Measurements from ENCODE around the gene PRDM15. TPM values are rescaled to one million over a fixed set of nuclear protein-coding genes. Genes with fewer than 3 reads are reported as not detected.

Gene PRDM15
- total and polyA plus RNA-seq, 2 experiments from 2014 or later = 2.3 to 6.4 TPM

DNA sequence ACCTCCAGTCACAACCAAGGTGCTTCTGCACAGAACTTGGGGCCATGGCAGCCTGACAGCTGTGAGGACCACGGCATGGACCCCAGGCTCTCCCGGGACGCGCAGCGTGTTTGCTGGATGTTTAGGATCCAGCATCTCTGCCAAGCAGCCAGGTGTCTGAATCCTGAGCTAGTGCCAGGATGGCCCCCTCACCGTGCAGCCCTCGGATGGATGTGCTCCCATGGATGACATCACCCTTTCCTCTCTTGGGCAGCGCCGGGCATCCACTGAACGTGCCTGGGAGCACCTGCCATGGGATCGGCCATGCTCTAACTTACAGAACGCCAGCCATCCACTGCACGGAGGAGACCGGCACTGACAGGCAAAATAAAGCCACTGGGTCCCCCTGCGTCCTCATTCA, 53.9 kb downstream of the PRDM15 start:
- no peak for DNase-seq (ENCODE audit: low read depth in 1 of 2, low spot score in 1 of 2)
- TF ChIP-seq, protein P1, sequence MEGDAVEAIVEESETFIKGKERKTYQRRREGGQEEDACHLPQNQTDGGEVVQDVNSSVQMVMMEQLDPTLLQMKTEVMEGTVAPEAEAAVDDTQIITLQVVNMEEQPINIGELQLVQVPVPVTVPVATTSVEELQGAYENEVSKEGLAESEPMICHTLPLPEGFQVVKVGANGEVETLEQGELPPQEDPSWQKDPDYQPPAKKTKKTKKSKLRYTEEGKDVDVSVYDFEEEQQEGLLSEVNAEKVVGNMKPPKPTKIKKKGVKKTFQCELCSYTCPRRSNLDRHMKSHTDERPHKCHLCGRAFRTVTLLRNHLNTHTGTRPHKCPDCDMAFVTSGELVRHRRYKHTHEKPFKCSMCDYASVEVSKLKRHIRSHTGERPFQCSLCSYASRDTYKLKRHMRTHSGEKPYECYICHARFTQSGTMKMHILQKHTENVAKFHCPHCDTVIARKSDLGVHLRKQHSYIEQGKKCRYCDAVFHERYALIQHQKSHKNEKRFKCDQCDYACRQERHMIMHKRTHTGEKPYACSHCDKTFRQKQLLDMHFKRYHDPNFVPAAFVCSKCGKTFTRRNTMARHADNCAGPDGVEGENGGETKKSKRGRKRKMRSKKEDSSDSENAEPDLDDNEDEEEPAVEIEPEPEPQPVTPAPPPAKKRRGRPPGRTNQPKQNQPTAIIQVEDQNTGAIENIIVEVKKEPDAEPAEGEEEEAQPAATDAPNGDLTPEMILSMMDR (IDR thresholded peaks at IDR 0.05; ENCODE audit: low read depth, low read length) = no peak
- Histone ChIP-seq H3K27ac (no peak overlapping the region), H3K27me3 (no peaks in the 10 kb centered on the region), H3K4me1 (ENCODE audit: low read depth) (no peaks in the 10 kb centered on the region), H3K9me3 (ENCODE audit: low read depth) (no peaks in the 10 kb centered on the region), H3K36me3 (no peaks in the 10 kb centered on the region), H3K4me3 (no peak overlapping the region)

DNA sequence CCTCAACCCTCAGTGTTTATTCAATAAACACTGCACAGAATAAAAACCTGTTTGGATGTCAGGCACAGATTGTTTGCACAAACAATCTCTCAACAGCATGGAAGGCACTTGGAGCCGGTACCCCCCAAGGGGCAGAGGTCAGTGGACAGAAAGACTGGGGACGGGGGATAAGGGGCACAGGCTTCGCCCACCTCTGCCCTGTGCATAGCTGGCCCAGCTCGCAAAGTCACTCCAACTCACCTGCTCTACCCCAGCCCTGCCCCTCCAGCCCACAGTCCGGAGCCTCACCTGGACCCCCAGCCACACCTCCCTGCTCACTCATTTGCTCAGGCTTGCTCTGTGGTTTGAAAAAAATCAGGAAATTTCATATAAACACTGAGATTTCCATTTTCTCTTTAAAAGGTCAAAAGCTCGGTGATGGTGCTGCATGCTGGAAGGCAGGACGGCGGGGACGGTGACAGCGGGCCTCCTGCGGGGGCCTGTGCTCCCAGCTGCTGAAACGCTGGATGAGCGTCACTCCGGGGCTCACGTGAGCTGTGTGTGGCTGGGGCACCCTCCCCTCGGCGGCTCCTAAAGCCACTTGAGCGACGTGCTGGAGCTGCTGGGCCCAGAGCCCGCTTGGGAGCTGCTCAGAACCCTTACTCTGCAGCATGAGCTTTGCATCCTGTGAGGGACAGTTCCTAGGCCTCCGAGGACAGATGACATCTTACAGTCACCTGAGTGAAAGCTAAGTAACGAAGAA, 54.5 kb downstream of the PRDM15 start:
- H3K9me3 ChIP-seq (ENCODE audit: low read depth) = no peaks in the 10 kb centered on the region
- H3K27ac ChIP-seq = no peak overlapping the region
- TF ChIP-seq, protein P1 (IDR thresholded peaks at IDR 0.05; ENCODE audit: low read depth, low read length) = no peak
- H3K4me1 ChIP-seq (ENCODE audit: low read depth) = no peaks in the 10 kb centered on the region
- no peak overlapping the region for H3K4me3 ChIP-seq
- H3K36me3 ChIP-seq = no peaks in the 10 kb centered on the region
- DNase-seq (ENCODE audit: low read depth in 1 of 2, low spot score in 1 of 2) = no peak
- no peaks in the 10 kb centered on the region for H3K27me3 ChIP-seq

DNA sequence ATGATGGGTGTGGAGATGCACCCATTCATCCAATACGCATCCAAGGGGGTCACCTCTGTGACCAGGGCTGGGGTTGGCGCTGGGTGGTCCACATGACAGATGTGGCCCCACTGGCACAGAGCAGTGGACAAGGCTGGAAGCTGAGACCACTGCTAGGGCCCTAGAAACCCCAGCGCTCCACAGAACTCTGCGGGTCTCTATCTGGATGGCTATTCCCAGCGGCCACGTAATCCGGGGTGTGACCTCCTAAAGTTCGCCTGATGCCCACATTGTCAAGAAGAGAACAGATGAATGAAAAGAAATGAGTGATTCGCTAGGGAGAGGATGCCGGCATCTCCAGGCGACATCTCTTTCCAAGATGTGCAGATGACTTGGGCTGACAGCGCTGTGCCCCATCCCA, 55.2 kb downstream of the PRDM15 start:
- H3K4me1 ChIP-seq (ENCODE audit: low read depth) = no peaks in the 10 kb centered on the region
- TF ChIP-seq, protein P1 (IDR thresholded peaks at IDR 0.05; ENCODE audit: low read depth, low read length) = no peak

DNA sequence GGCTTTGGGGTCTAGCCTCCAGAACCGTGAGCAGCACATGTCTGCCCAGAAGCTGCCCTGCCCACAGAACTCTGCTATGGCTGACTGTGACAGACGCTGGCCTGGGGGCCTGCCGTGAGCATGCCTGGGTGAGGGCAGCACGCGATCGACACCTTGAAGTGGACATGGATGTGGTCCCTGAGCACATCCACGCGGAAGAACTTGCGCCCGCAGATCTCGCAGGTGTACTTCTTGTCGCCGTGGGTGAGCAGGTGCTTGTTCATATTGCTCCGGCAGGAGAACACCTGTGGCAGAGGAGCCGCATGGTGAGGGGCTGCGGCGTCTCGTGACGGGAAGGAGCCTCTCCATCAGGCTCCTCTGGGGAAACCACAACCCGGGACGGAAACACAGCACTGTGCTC, 56.0 kb downstream of the PRDM15 start:
- Histone ChIP-seq H3K4me3 (no peak overlapping the region), H3K9me3 (ENCODE audit: low read depth) (no peaks in the 10 kb centered on the region), H3K4me1 (ENCODE audit: low read depth) (no peaks in the 10 kb centered on the region), H3K36me3 (no peaks in the 10 kb centered on the region), H3K27me3 (no peaks in the 10 kb centered on the region), H3K27ac (no peak overlapping the region)
- TF ChIP-seq, protein P1 (IDR thresholded peaks at IDR 0.05; ENCODE audit: low read depth, low read length) = no peak
- DNase-seq (ENCODE audit: low read depth in 1 of 2, low spot score in 1 of 2) = no peak

More for the DNA sequence above, 55.2 kb downstream of the PRDM15 start:
- H3K9me3 ChIP-seq (ENCODE audit: low read depth) = no peaks in the 10 kb centered on the region
- H3K27ac ChIP-seq = no peak overlapping the region
- no peak overlapping the region for H3K4me3 ChIP-seq
- no peaks in the 10 kb centered on the region for H3K27me3 ChIP-seq
- no peak for DNase-seq (ENCODE audit: low read depth in 1 of 2, low spot score in 1 of 2)
- H3K36me3 ChIP-seq = no peaks in the 10 kb centered on the region

DNA sequence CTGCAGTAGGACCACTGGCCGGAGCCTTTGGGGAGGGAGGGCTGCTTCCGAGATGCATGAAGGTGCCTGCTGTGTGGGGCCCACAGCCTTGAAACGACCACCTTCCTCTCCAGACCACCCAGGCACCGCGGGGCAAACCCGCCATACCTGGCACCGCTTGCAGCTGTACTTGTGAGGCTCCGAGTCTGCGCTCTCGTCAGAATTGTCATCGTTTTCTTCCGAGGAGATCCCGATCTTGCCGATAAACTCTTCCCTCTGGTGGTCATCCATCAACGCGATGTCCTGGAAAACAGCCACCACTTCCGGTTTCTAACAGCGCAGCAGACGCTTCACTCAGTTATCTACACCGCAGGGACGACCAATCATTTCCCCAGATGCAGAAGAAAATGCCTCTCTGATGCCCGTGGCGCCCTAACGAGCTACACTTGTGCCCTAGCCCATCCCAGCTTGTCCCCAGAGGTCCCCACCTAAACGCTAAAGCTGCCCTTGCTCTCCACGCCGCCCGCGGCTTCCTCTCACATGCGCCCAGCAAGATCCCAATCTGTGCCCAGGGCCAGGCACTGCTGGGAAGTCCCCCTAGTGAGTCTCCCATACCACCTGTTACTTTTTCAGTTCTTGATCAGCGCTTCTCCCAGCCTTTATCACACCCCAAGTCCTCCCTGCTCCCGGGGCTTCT, 57.2 kb downstream of the PRDM15 start:
- Histone ChIP-seq H3K4me3 (no peak overlapping the region), H3K36me3 (no peaks in the 10 kb centered on the region), H3K4me1 (ENCODE audit: low read depth) (no peaks in the 10 kb centered on the region), H3K27me3 (no peaks in the 10 kb centered on the region), H3K9me3 (ENCODE audit: low read depth) (no peaks in the 10 kb centered on the region), H3K27ac (no peak overlapping the region)
- TF ChIP-seq, protein P1 (IDR thresholded peaks at IDR 0.05; ENCODE audit: low read depth, low read length) = no peak
- DNase-seq (ENCODE audit: low read depth in 1 of 2, low spot score in 1 of 2) = no peak

Data from cardiac muscle cell (in vitro differentiated cells and primary cell).